ENCODE results near the gene EIF4G2.

Gene EIF4G2

GRCh38 chr11:10792385-10793068 is 16.2 kb downstream of the EIF4G2 start (continued):
- TF ChIP-seq ZNF521 (tag by site-specific recombination; IDR thresholded peaks at IDR 0.05): no peak

- no peak for TF ChIP-seq ZNF133 (tag by site-specific recombination; IDR thresholded peaks at IDR 0.05)
- no peak for TF ChIP-seq ZSCAN16 (tag by site-specific recombination; IDR thresholded peaks at IDR 0.05)
- no peak for TF ChIP-seq ZNF626 (tag by site-specific recombination; IDR thresholded peaks at IDR 0.05)
- no peak for TF ChIP-seq ZNF146 (tag by site-specific recombination; IDR thresholded peaks at IDR 0.05)
- TF ChIP-seq ZNF324 (tag by site-specific recombination; IDR thresholded peaks at IDR 0.05): no peak
- no peak for TF ChIP-seq ZNF558 (tag by site-specific recombination; IDR thresholded peaks at IDR 0.05)
- TF ChIP-seq ZNF561 (tag by site-specific recombination; IDR thresholded peaks at IDR 0.05; ENCODE audit: borderline replicate concordance): no peak
- no peak for TF ChIP-seq ZNF76 (tag by site-specific recombination; IDR thresholded peaks at IDR 0.05; ENCODE audit: borderline replicate concordance, low read depth)
- no peak for TF ChIP-seq HOXD13 (CRISPR knock-in tag; IDR thresholded peaks at IDR 0.05; ENCODE audit: borderline replicate concordance)
- TF ChIP-seq KLF1 (tag by site-specific recombination; IDR thresholded peaks at IDR 0.05): no peak
- no peak for TF ChIP-seq ZBTB44 (tag by site-specific recombination; IDR thresholded peaks at IDR 0.05)
- TF ChIP-seq ZNF843 (tag by site-specific recombination; IDR thresholded peaks at IDR 0.05): no peak
- TF ChIP-seq REPIN1 (tag by site-specific recombination; IDR thresholded peaks at IDR 0.05; ENCODE audit: low read depth): no peak
- no peak for TF ChIP-seq FEZF1 (tag by site-specific recombination; IDR thresholded peaks at IDR 0.05)
- no peak for TF ChIP-seq GLIS2 (tag by site-specific recombination; IDR thresholded peaks at IDR 0.05)
- no peak for TF ChIP-seq KLF7 (tag by site-specific recombination; IDR thresholded peaks at IDR 0.05; ENCODE audit: borderline replicate concordance)
- H3K9me3 ChIP-seq (ENCODE audit: control insufficient read depth, insufficient read depth, low read depth, low read length): no peaks in the 10 kb centered on the region
- H3K4me3 ChIP-seq (ENCODE audit: low read depth, low read length): no peak overlapping the region
- H3K4me1 ChIP-seq (ENCODE audit: control insufficient read depth, insufficient read depth, low read length): 0 out of 2 replicates have a peak, but pooled peaks cover 2% of the 10 kb centered on the region
- no peaks in the 10 kb centered on the region for H3K36me3 ChIP-seq (ENCODE audit: control insufficient read depth in 2 of 2, insufficient read depth in 1 of 2, low read length in 2 of 2)
- CTCF ChIA-PET: interaction anchor here (0.6 kb wide), 1 partner anchor 216 kb away, joined by 3 read pairs; no protein-coding TSS in a partner anchor
- H3K27ac ChIP-seq (ENCODE audit: extremely low read depth, low read depth, low read length): no peak overlapping the region
- POLR2A ChIA-PET: interaction anchor here (0.8 kb wide), 1 partner anchor 23 kb away, joined by 3 read pairs; the partner anchor contains the start of gene EIF4G2
Measured at GRCh38 chr11:10786451-10786850, 22.3 kb downstream of the EIF4G2 start.

DNA sequence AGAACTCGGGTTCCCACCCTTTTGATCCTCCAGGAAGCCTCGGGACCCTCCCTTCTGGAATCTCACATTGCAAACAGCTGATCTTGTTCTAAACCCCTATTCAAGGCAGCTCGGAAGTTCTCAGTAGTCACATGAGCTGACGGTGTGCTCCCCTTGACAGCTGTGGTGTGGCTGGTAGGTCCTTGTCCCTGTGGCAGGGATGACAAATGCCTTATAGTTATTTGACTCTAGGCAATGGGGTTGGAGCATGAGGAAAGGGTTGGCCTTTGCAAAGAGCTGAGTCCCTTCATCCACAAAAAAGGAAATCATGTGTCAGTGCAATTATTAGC is 23.6 kb downstream of the EIF4G2 start:
- CTCF ChIA-PET: interaction anchor here (1.0 to 2.7 kb wide), 5 partner anchors 14 to 1002 kb away, joined by 3 to 12 read pairs (median 5); no protein-coding TSS in a partner anchor
- Histone ChIP-seq H3K4me1 (ENCODE audit: control insufficient read depth, insufficient read depth, low read length) (0 out of 2 replicates have a peak, but pooled peaks cover 2% of the 10 kb centered on the region), H3K9me3 (ENCODE audit: control insufficient read depth, insufficient read depth, low read depth, low read length) (no peaks in the 10 kb centered on the region), H3K27ac (ENCODE audit: extremely low read depth, low read depth, low read length) (no peak overlapping the region), H3K36me3 (ENCODE audit: control insufficient read depth in 2 of 2, insufficient read depth in 1 of 2, low read length in 2 of 2) (peaks cover 0 to 3% of the 10 kb centered on the region in 2 experiments; a peak in 1 of 3 replicates), H3K4me3 (ENCODE audit: low read depth, low read length) (no peak overlapping the region)
- POLR2A ChIA-PET: interaction anchor here (1.0 to 1.9 kb wide), 2 partner anchors 11 to 24 kb away, joined by 3 to 9 read pairs; partner anchors contain the start of gene EIF4G2
- no peak for TF ChIP-seq WT1 (tag by site-specific recombination; IDR thresholded peaks at IDR 0.05)
- peak; percentile 72; the same call in 1 of the 2 replicates for TF ChIP-seq ZBTB48 (tag by site-specific recombination; IDR thresholded peaks at IDR 0.05)

Data from HEK293 (cell line).